Natural killer cell (primary cell): ENCODE results near the gene GLT6D1. TPM values are rescaled to one million over a fixed set of nuclear protein-coding genes. Genes with fewer than 3 reads are reported as not detected.

Experiments used
- ATAC-seq, 3 donors: fragments of 150-1000 bp in 2 of 3; fragments of 200-7000 bp in 1 of 3; cut with Tn5 transposase; 1 replicate in 1 of 3; 2 replicates in 2 of 3; pipeline ENCODE4 v1.10.0; 2021; ENCODE audit warnings: mild to moderate bottlenecking in 2 of 3, moderate library complexity in 2 of 3
- DNase-seq, 2 donors: peaks; one replicate each; pipeline versions ENCODE4 v3.0.0 to v3.0.0-alpha.2; 2013 to 2021; ENCODE audit warnings: mixed read lengths in 1 of 2
- H3K27ac ChIP-seq: one replicate; pipeline ENCODE4 v1.5.1; 2013; ENCODE audit warnings: mild to moderate bottlenecking, low read length
- H3K27me3 ChIP-seq: one replicate; pipeline ENCODE4 v1.6.1; 2013; ENCODE audit warnings: low read length; ENCODE audit not compliant: control insufficient read depth, insufficient read depth
- H3K36me3 ChIP-seq: one replicate; pipeline ENCODE4 v1.6.1; 2013; ENCODE audit warnings: low read length; ENCODE audit not compliant: control insufficient read depth, insufficient read depth
- H3K4me1 ChIP-seq: one replicate; pipeline ENCODE4 v1.6.1; 2013; ENCODE audit warnings: low read length; ENCODE audit not compliant: control insufficient read depth, insufficient read depth
- H3K4me3 ChIP-seq: one replicate; pipeline ENCODE4 v1.5.1; 2013; ENCODE audit warnings: low read length
- H3K9me3 ChIP-seq: one replicate; pipeline ENCODE4 v1.6.1; 2013; ENCODE audit warnings: low read length; ENCODE audit not compliant: control insufficient read depth, insufficient read depth
- H3K27ac Mint-ChIP-seq, 2 donors: one replicate each; pipeline ENCODE4 v1.8.0; 2022; ENCODE audit warnings: mild to moderate bottlenecking in 2 of 2, mixed read lengths in 2 of 2, moderate library complexity in 1 of 2
- H3K27me3 Mint-ChIP-seq, 2 donors: one replicate each; pipeline ENCODE4 v1.8.0; 2022; ENCODE audit warnings: low read depth in 2 of 2, mixed read lengths in 2 of 2
- H3K36me3 Mint-ChIP-seq: one replicate; pipeline ENCODE4 v1.8.0; 2022; ENCODE audit warnings: mixed read lengths
- H3K4me1 Mint-ChIP-seq, 2 donors: one replicate each; pipeline ENCODE4 v1.8.0; 2022; ENCODE audit warnings: mixed read lengths in 2 of 2
- H3K4me3 Mint-ChIP-seq: one replicate; pipeline ENCODE4 v1.8.0; 2022; ENCODE audit warnings: mild to moderate bottlenecking, moderate library complexity, mixed read lengths
- H3K9me3 Mint-ChIP-seq, 2 donors: one replicate each; pipeline ENCODE4 v1.8.0; 2022; ENCODE audit warnings: mixed read lengths in 2 of 2
- WGBS: methylation state at CpG from one replicate; pipeline ENCODE4 v1.1.7; 2013; ENCODE audit warnings: missing lambda C conversion rate; ENCODE audit not compliant: insufficient coverage; 5-methylcytosine and 5-hydroxymethylcytosine counted together
- intact Hi-C: fragments of 100-400 bp; cut with micrococcal nuclease; formaldehyde crosslinking; loops from one replicate; pipeline ENCODE4 v1.14.2; 2022
- total RNA-seq, 4 donors: library from RNA; stranded (reverse); fragments of 120-200 nt in 1 of 4; gene quantifications; one replicate each; pipeline versions ENCODE4 v1.2.3 to v1.2.4, GENCODE V29; 2013 to 2022
- TF ChIP-seq, protein P1 (sequence below): fragments of 200-600 bp; IDR thresholded peaks from one replicate; pipeline ENCODE4 v1.8.0; 2022; ENCODE audit warnings: antibody characterized with exemption

Gene GLT6D1
- total RNA-seq, 3 donors from 2014 or later (not counting 1 experiment from before 2014, with no cell fraction given), result not detected

DNA sequence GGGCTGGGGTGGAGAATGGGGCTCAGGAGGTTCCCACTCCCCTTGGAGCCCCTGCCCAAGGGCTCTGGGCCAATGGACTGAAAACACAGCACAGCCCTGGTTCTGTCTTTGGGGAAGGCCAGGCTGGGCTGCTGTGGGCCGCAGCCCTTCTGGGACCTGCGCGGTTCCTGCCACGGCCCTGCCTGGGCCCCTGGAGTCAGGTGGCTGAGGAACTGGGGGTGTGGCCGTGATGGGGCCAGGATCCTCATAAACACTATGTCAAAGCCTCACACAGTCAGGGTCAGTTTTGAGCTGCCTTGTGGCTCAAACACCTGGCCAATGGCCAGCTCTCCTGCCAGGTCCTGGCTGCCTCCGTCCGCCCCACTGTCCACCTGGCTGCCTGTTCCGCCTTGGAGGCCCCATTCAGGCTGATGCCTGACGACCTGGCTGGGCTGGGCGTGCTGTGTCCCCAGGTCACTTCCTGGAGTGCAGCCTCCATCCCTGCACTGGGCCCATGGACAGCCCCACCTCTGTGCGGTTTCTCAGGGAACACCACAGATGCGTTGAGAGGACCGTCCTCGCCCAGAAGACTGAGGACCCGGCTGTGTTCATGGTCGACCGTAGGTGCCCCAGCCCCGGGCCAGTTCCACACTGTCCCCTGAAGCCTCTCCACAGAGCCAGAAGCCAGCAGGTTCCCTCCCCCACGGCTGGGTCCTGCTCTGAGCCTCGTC, 50.3 kb downstream of the GLT6D1 start:
- no peak for ATAC-seq

DNA sequence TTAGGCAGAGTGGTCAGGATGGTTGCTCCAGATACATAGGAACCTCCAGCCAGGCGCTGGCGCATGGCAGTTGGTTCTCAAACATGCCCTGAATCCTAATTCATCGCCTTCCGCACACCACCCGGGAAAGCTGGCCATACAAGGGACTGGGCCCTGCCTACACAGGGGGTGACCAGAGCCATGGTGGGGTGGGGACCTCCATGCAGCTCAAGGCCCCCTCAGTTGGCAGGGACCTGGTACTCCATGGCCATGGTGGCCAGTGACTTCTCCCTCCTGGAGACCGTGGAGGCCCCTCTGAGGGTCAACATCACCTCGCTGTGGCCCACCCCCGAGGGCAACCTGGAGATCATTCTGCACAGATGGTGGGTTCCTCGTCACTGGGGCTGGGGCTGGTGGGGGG, 51.0 kb downstream of the GLT6D1 start:
- H3K36me3 Mint-ChIP-seq, result no peaks in the 10 kb centered on the region
- H3K4me3 ChIP-seq, result no peak overlapping the region
- DNase-seq, result no peak
- no peaks in the 10 kb centered on the region for H3K36me3 ChIP-seq
- no peaks in the 10 kb centered on the region for H3K4me1 Mint-ChIP-seq
- no peak overlapping the region for H3K27ac Mint-ChIP-seq
- intact Hi-C loops, result no loop called here
- TF ChIP-seq, protein P1, sequence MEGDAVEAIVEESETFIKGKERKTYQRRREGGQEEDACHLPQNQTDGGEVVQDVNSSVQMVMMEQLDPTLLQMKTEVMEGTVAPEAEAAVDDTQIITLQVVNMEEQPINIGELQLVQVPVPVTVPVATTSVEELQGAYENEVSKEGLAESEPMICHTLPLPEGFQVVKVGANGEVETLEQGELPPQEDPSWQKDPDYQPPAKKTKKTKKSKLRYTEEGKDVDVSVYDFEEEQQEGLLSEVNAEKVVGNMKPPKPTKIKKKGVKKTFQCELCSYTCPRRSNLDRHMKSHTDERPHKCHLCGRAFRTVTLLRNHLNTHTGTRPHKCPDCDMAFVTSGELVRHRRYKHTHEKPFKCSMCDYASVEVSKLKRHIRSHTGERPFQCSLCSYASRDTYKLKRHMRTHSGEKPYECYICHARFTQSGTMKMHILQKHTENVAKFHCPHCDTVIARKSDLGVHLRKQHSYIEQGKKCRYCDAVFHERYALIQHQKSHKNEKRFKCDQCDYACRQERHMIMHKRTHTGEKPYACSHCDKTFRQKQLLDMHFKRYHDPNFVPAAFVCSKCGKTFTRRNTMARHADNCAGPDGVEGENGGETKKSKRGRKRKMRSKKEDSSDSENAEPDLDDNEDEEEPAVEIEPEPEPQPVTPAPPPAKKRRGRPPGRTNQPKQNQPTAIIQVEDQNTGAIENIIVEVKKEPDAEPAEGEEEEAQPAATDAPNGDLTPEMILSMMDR, result no peak
- no peak overlapping the region for H3K4me3 Mint-ChIP-seq
- peaks cover 2 to 11% of the 10 kb centered on the region in 2 donors for H3K27me3 Mint-ChIP-seq
- H3K27me3 ChIP-seq, result peaks cover 2% of the 10 kb centered on the region
- 90% methylated on average over 9 of the region's 9 CpGs for WGBS
- H3K27ac ChIP-seq, result no peak overlapping the region
- no peaks in the 10 kb centered on the region for H3K9me3 ChIP-seq
- H3K4me1 ChIP-seq, result no peaks in the 10 kb centered on the region
- no peak for ATAC-seq
- H3K9me3 Mint-ChIP-seq, result no peaks in the 10 kb centered on the region

More for the DNA sequence above, 50.3 kb downstream of the GLT6D1 start:
- no peak for DNase-seq
- Histone ChIP-seq H3K4me1 (no peaks in the 10 kb centered on the region), H3K9me3 (no peaks in the 10 kb centered on the region), H3K36me3 (no peaks in the 10 kb centered on the region), H3K4me3 (no peak overlapping the region), H3K27ac (no peak overlapping the region), H3K27me3 (peaks cover 2% of the 10 kb centered on the region)
- TF ChIP-seq, protein P1, result no peak
- H3K9me3 Mint-ChIP-seq, result no peaks in the 10 kb centered on the region
- H3K27ac Mint-ChIP-seq, result no peak overlapping the region
- no peaks in the 10 kb centered on the region for H3K36me3 Mint-ChIP-seq
- no peaks in the 10 kb centered on the region for H3K4me1 Mint-ChIP-seq
- 88% methylated on average over 20 of the region's 20 CpGs for WGBS
- peaks cover 2 to 17% of the 10 kb centered on the region in 2 donors for H3K27me3 Mint-ChIP-seq
- intact Hi-C loops, result no loop called here
- H3K4me3 Mint-ChIP-seq, result no peak overlapping the region

DNA sequence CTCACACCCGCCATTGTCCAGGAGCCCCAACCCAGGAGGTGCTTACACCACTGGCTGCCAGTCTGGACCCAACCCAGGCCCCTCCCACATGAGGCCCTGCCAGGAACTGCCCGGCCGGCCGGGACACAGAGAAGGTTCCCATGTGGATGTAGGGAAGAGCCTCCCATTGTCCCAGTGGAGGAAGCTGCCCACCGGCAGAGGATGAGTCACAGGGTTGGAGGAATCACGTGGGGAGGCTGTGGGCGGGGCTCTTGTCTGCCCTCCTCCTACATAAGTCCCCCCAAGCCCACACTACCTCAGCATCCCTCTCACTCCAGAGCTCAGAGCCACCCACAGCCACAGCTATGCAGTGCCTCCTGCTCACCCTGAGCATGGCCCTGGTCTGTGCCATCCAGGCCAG, 51.7 kb downstream of the GLT6D1 start:
- Mint-ChIP-seq H3K4me3 (no peak overlapping the region), H3K9me3 (no peaks in the 10 kb centered on the region), H3K27ac (no peak overlapping the region), H3K36me3 (no peaks in the 10 kb centered on the region), H3K27me3 (peaks cover 2 to 7% of the 10 kb centered on the region in 2 donors), H3K4me1 (no peaks in the 10 kb centered on the region)
- no peak overlapping the region for H3K27ac ChIP-seq
- no peaks in the 10 kb centered on the region for H3K36me3 ChIP-seq
- TF ChIP-seq, protein P1, result no peak
- peaks cover 2% of the 10 kb centered on the region for H3K27me3 ChIP-seq
- DNase-seq (no peak), ATAC-seq (no peak)
- no peaks in the 10 kb centered on the region for H3K4me1 ChIP-seq
- no CpG with 5 or more reads among the region's 7 CpGs for WGBS
- H3K4me3 ChIP-seq, result no peak overlapping the region
- no peaks in the 10 kb centered on the region for H3K9me3 ChIP-seq
- intact Hi-C loops, result no loop called here
